ENCODE results near the gene PON1. TPM values are rescaled to one million over a fixed set of nuclear protein-coding genes. Genes with fewer than 3 reads are reported as not detected.

The PON1 gene
- total RNA-seq, 1 donor from 2014 or later = not detected

DNA sequence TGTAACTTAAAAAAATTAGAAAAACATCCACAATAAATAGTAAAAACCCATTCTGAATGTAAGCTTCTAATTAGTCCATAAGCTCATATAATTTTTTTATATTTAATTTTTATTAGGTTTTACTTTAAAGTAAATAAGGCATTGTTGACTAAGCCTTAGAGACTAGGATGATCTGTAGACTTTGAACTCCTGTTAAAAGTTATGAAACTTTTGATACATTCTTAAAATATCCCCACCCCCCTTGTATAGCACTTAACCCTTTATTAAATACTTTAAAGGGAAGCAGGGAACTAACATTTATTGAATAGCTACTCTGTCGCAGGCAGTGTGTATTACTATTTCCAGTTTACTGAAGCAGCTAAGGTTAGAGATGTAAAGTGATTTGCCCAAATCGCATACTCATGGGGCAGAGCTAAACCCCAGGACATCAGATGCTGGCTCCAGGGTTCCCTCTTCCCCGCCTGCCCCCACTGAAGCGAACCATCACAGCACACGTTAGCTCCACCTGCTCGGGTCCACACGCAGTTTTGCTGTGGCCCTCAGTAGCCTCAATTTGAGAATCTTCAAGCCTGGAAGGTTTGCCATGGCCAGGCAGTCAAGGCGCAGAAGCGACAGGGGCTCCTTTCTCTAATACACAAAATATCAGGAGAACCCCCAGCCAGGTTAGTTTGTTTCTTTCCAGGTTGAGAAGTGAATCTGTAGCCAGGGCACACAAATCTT lies 762 bp downstream of the PON1 start:
- TF ChIP-seq, protein P1, sequence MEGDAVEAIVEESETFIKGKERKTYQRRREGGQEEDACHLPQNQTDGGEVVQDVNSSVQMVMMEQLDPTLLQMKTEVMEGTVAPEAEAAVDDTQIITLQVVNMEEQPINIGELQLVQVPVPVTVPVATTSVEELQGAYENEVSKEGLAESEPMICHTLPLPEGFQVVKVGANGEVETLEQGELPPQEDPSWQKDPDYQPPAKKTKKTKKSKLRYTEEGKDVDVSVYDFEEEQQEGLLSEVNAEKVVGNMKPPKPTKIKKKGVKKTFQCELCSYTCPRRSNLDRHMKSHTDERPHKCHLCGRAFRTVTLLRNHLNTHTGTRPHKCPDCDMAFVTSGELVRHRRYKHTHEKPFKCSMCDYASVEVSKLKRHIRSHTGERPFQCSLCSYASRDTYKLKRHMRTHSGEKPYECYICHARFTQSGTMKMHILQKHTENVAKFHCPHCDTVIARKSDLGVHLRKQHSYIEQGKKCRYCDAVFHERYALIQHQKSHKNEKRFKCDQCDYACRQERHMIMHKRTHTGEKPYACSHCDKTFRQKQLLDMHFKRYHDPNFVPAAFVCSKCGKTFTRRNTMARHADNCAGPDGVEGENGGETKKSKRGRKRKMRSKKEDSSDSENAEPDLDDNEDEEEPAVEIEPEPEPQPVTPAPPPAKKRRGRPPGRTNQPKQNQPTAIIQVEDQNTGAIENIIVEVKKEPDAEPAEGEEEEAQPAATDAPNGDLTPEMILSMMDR (IDR thresholded peaks at IDR 0.05) = no peak
- Mint-ChIP-seq H3K4me3 (no peak overlapping the region), H3K27me3 (peaks cover 21% of the 10 kb centered on the region), H3K9me3 (no peaks in the 10 kb centered on the region), H3K27ac (no peak overlapping the region), H3K4me1 (peaks cover 4% of the 10 kb centered on the region), H3K36me3 (ENCODE audit: low read depth) (no peaks in the 10 kb centered on the region)
- ATAC-seq (ENCODE audit: low read depth) (no peak), DNase-seq (no peak)
- CTCF ChIA-PET = no interaction called here
- intact Hi-C loops (cut with micrococcal nuclease) = no loop called here
- POLR2A ChIA-PET = no interaction called here

DNA sequence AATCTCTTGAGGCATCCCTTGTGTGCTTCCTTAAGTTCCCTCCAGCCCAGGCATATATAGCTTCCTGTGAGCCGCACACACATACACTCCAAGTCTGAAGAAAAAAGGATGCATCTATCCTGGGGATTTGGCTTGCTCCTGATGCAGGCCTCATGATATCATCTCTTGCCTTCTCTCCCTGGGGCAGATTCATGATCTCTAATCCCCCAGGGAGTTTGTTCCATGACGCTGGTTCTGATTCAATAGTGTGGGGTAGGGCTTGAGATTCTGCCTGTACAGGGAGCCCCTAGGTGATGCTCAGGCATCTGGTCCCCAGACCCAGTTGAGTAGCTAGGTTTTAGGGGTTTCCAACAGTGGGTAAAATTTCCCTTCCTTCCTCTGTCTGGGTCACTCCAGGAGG lies 1.5 kb downstream of the PON1 start:
- no peaks in the 10 kb centered on the region for H3K36me3 Mint-ChIP-seq (ENCODE audit: low read depth)
- ATAC-seq (ENCODE audit: low read depth) (no peak), DNase-seq (no peak)
- peaks cover 21% of the 10 kb centered on the region for H3K27me3 Mint-ChIP-seq
- H3K4me3 Mint-ChIP-seq = no peak overlapping the region
- intact Hi-C loops (cut with micrococcal nuclease) = no loop called here
- TF ChIP-seq, protein P1 (IDR thresholded peaks at IDR 0.05) = no peak
- H3K27ac Mint-ChIP-seq = no peak overlapping the region
- ChIA-PET CTCF (no interaction called here), POLR2A (no interaction called here)
- peaks cover 4% of the 10 kb centered on the region for H3K4me1 Mint-ChIP-seq
- H3K9me3 Mint-ChIP-seq = no peaks in the 10 kb centered on the region

DNA sequence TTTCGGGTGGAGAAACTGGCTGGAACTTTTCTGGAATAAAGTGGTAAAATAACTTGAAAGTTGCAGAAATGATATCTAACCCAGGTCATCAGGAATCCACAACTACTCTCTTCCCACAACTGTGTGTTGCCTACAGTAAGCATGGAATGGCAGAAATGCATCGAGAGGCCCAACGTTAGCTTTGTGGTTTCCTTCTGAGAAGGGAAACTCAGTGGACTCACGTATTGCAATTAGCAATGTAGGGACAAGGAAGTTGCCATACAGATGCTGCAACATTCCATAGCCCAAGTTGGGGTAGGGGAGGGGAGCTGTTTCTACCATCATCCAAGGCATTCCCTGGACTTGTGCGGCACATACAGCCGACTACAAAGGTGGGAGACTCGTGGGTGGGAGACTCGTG lies 1.9 kb downstream of the PON1 start:
- H3K4me3 Mint-ChIP-seq = no peak overlapping the region
- no peaks in the 10 kb centered on the region for H3K9me3 Mint-ChIP-seq
- peaks cover 20% of the 10 kb centered on the region for H3K27me3 Mint-ChIP-seq
- H3K27ac Mint-ChIP-seq = no peak overlapping the region
- ChIA-PET CTCF (no interaction called here), POLR2A (no interaction called here)
- intact Hi-C loops (cut with micrococcal nuclease) = no loop called here
- peaks cover 4% of the 10 kb centered on the region for H3K4me1 Mint-ChIP-seq
- no peak for ATAC-seq (ENCODE audit: low read depth)
- TF ChIP-seq, protein P1 (IDR thresholded peaks at IDR 0.05) = no peak
- no peak for DNase-seq
- no peaks in the 10 kb centered on the region for H3K36me3 Mint-ChIP-seq (ENCODE audit: low read depth)

DNA sequence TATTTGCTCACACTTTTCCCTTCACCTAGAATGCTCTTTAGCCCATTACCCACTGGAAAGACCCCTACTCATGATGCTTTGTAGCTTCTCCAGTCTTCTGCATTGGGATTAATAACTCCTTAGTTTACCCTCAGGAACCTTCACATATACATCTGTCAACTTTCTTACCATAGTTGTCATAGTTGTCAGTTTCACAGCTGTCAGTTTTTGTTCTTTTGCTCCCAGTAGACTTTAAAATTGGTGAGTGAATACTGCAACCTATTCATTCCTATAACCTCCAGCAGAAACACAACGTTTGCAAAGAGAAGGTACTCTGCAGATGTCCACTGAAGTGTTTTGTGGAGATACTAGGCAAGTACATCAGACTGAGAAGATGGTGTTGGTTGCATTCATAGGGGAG lies 2.6 kb downstream of the PON1 start:
- Mint-ChIP-seq H3K9me3 (no peaks in the 10 kb centered on the region), H3K27ac (no peak overlapping the region), H3K27me3 (peaks cover 17% of the 10 kb centered on the region), H3K36me3 (ENCODE audit: low read depth) (no peaks in the 10 kb centered on the region), H3K4me1 (peaks cover 4% of the 10 kb centered on the region), H3K4me3 (no peak overlapping the region)
- intact Hi-C loops (cut with micrococcal nuclease) = no loop called here
- TF ChIP-seq, protein P1 (IDR thresholded peaks at IDR 0.05) = no peak
- ATAC-seq (ENCODE audit: low read depth) = no peak
- CTCF ChIA-PET = no interaction called here
- POLR2A ChIA-PET = no interaction called here
- DNase-seq = no peak

DNA sequence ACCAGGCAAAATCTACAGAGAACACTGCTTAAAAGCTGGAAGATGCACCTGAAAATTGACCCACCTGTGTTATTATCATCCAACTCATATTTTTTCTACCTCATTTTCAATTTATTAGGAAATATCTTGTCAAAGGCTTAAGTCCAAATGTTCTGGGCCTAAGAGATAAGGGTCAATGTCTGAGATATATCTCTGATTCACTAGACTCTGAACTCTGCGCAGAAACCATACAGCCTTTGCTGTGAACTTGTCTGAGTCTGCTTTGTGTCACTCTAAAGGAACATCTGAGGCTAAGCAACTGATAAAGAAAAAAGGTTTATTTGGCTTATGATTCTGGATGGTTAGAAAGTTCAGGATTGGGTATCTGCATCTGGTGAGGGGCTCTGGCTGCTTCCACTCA lies 3.7 kb downstream of the PON1 start:
- Mint-ChIP-seq H3K4me1 (peaks cover 4% of the 10 kb centered on the region), H3K27ac (no peak overlapping the region), H3K9me3 (no peaks in the 10 kb centered on the region), H3K36me3 (ENCODE audit: low read depth) (no peaks in the 10 kb centered on the region), H3K27me3 (peaks cover 10% of the 10 kb centered on the region), H3K4me3 (no peak overlapping the region)
- ATAC-seq (ENCODE audit: low read depth) (no peak), DNase-seq (no peak)
- intact Hi-C loops (cut with micrococcal nuclease) = no loop called here
- ChIA-PET POLR2A (no interaction called here), CTCF (no interaction called here)
- TF ChIP-seq, protein P1 (IDR thresholded peaks at IDR 0.05) = no peak
